GM19238 (cell line): ENCODE results near the gene WNT5A.

Experiments used
- DNase-seq: peaks from one replicate; pipeline ENCODE4 v3.0.0; 2011; ENCODE audit warnings: low spot score; ENCODE audit not compliant: insufficient read length

The WNT5A gene

GRCh38 chr3:55486857-55487380 is at the start of gene WNT5A:
Gene WNT5A (minus strand): TSS chr3:55487306. CDS start chr3:55486985, 321 bp downstream.
- DNase-seq: no peak

- no peak for DNase-seq
Measured at GRCh38 chr3:55534876-55535275, 47.8 kb upstream of the WNT5A start.

- DNase-seq: no peak
Measured at GRCh38 chr3:55532806-55533205, 45.7 kb upstream of the WNT5A start.

- DNase-seq: no peak
Measured at GRCh38 chr3:55531321-55531720, 44.2 kb upstream of the WNT5A start.

- no peak for DNase-seq
Measured at GRCh38 chr3:55527361-55527760, 40.3 kb upstream of the WNT5A start.

GRCh38 chr3:55526332-55527030 is 39.4 kb upstream of the WNT5A start:
- DNase-seq: no peak

GRCh38 chr3:55525436-55525835 is 38.3 kb upstream of the WNT5A start:
- no peak for DNase-seq

- no peak for DNase-seq
Measured at GRCh38 chr3:55524565-55525244, 37.6 kb upstream of the WNT5A start.

- DNase-seq: no peak
Measured at GRCh38 chr3:55523471-55523870, 36.4 kb upstream of the WNT5A start.

- DNase-seq: no peak
Measured at GRCh38 chr3:55521738-55522421, 34.8 kb upstream of the WNT5A start.

- no peak for DNase-seq
Measured at GRCh38 chr3:55521064-55521737, 34.1 kb upstream of the WNT5A start.

GRCh38 chr3:55519019-55519418 is 31.9 kb upstream of the WNT5A start:
- DNase-seq: no peak

- DNase-seq: no peak
Measured at GRCh38 chr3:55518451-55518850, 31.3 kb upstream of the WNT5A start.

- DNase-seq: no peak
Measured at GRCh38 chr3:55516392-55517030, 29.4 kb upstream of the WNT5A start.

GRCh38 chr3:55515550-55516246 is 28.6 kb upstream of the WNT5A start:
- DNase-seq: no peak

GRCh38 chr3:55514962-55515361 is 27.9 kb upstream of the WNT5A start:
- DNase-seq: no peak

- DNase-seq: no peak
Measured at GRCh38 chr3:55512571-55513343, 25.7 kb upstream of the WNT5A start.

GRCh38 chr3:55511895-55512570 is 24.9 kb upstream of the WNT5A start:
- no peak for DNase-seq

- DNase-seq: no peak
Measured at GRCh38 chr3:55508335-55508734, 21.2 kb upstream of the WNT5A start.
